ENCODE data around the gene TMEM54.

DNA sequence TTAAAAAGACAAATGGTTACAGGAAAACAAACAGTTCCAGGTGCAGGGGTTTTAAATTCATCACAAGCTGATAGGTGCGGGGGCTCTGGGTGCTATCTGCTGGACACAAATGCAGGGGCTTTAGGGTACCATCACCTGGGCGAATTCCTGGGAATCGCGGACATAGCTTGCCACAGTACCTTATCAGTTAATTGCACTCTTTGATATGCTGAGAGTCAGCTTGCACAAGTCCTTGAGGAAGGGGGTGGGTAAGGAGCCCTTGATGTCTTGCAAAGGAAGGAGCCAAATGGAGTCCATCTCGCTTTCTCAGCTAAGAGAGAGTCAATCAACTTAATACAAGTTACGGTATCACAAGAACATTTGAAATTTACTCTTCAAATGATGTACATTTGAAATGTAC lies 25.4 kb upstream of the TMEM54 start:
- no peak for TF ChIP-seq POLR2A (IDR thresholded peaks at IDR 0.05; ENCODE audit: low read length)
- no peak for TF ChIP-seq GATA1 (IDR thresholded peaks at IDR 0.05; ENCODE audit: low read depth, low read length)

All from erythroblast (primary cell).